ENCODE data around the gene NDUFB8.

DNA sequence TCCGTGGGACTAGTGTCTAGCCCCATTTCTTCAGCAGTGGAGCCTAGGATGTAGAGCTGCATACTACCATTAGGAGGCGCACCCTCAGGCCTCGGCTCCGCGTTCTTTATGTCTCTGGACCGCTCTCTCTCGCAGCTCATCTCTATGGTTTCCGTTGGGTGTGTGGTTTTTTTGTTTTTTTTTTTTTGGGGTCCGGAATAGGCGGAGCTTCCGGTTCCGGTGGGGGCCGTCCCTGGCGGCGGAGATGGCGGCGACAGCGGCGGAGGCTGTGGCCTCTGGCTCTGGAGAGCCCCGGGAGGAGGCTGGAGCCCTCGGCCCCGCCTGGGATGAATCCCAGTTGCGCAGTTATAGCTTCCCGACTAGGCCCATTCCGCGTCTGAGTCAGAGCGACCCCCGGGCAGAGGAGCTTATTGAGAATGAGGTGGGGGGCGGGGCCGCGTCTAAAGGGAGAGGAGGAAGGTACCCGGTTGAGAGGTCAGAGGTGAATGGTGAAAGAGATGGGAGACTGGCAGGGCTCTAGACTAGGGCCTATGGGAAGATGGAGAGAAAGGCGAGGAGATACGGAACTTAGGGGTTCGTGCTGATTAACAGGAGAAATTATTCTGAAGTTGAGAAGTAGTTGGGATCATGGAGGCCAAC, 6.2 kb upstream of the NDUFB8 start, which contains the start of gene HIF1AN:
- TF ChIP-seq, protein P1, sequence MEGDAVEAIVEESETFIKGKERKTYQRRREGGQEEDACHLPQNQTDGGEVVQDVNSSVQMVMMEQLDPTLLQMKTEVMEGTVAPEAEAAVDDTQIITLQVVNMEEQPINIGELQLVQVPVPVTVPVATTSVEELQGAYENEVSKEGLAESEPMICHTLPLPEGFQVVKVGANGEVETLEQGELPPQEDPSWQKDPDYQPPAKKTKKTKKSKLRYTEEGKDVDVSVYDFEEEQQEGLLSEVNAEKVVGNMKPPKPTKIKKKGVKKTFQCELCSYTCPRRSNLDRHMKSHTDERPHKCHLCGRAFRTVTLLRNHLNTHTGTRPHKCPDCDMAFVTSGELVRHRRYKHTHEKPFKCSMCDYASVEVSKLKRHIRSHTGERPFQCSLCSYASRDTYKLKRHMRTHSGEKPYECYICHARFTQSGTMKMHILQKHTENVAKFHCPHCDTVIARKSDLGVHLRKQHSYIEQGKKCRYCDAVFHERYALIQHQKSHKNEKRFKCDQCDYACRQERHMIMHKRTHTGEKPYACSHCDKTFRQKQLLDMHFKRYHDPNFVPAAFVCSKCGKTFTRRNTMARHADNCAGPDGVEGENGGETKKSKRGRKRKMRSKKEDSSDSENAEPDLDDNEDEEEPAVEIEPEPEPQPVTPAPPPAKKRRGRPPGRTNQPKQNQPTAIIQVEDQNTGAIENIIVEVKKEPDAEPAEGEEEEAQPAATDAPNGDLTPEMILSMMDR (IDR thresholded peaks at IDR 0.05) = peak; percentile 82 to 94 (median 86)
- peak in 3 of 4 donors; percentile 26 to 72 (median 59) for TF ChIP-seq POLR2A (IDR thresholded peaks at IDR 0.05)

Data from esophagus squamous epithelium (tissue), 4 donors.